ENCODE data around the gene TMC5. TPM values are rescaled to one million over a fixed set of nuclear protein-coding genes. Genes with fewer than 3 reads are reported as not detected.

Gene TMC5
- total RNA-seq, 1 donor: under 0.01 TPM

- TF ChIP-seq CTCF (IDR thresholded peaks at IDR 0.05; ENCODE audit: insufficient read depth, low read length): no peak
- no peak overlapping the region for H3K4me3 ChIP-seq (ENCODE audit: low read depth, low read length)
These were observed 104.7 kb downstream of the TMC5 start for GRCh38 chr16:19522397-19522732.

GRCh38 chr16:19522760-19523159 is 105.1 kb downstream of the TMC5 start:
- no peak for TF ChIP-seq CTCF (IDR thresholded peaks at IDR 0.05; ENCODE audit: insufficient read depth, low read length)
- no peak for DNase-seq (ENCODE audit: low read depth)
- H3K4me3 ChIP-seq (ENCODE audit: low read depth, low read length): no peak overlapping the region

More at GRCh38 chr16:19522397-19522732, 104.7 kb downstream of the TMC5 start:
- no peak for DNase-seq (ENCODE audit: low read depth)

- H3K4me3 ChIP-seq (ENCODE audit: low read depth, low read length): no peak overlapping the region
These were observed 105.5 kb downstream of the TMC5 start for GRCh38 chr16:19523184-19523558.

GRCh38 chr16:19523559-19524355 is 106.1 kb downstream of the TMC5 start, which contains the start of gene CCP110:
TSS of gene CCP110 (plus strand) at chr16:19523942. CDS start at chr16:19527882, 3,940 bp downstream.
- peak within 1 kb of the TSS; percentile 99 for H3K4me3 ChIP-seq (ENCODE audit: low read depth, low read length)
- peak; percentile 95 for DNase-seq (ENCODE audit: low read depth)
- TF ChIP-seq CTCF (IDR thresholded peaks at IDR 0.05; ENCODE audit: insufficient read depth, low read length): no peak

More at GRCh38 chr16:19523184-19523558, 105.5 kb downstream of the TMC5 start:
- TF ChIP-seq CTCF (IDR thresholded peaks at IDR 0.05; ENCODE audit: insufficient read depth, low read length): no peak
- DNase-seq (ENCODE audit: low read depth): no peak

- H3K4me3 ChIP-seq (ENCODE audit: low read depth, low read length): peak overlapping the region; percentile 99
- no peak for TF ChIP-seq CTCF (IDR thresholded peaks at IDR 0.05; ENCODE audit: insufficient read depth, low read length)
- DNase-seq (ENCODE audit: low read depth): no peak
These were observed 106.6 kb downstream of the TMC5 start for GRCh38 chr16:19524356-19524615.

GRCh38 chr16:19524616-19525384 is 107.1 kb downstream of the TMC5 start:
- DNase-seq (ENCODE audit: low read depth): peak; percentile 16
- no peak for TF ChIP-seq CTCF (IDR thresholded peaks at IDR 0.05; ENCODE audit: insufficient read depth, low read length)

More at GRCh38 chr16:19524616-19525384, 107.1 kb downstream of the TMC5 start:
- peak overlapping the region; percentile 99 for H3K4me3 ChIP-seq (ENCODE audit: low read depth, low read length)

All from fibroblast of the aortic adventitia (primary cell).